ENCODE data around the gene PROSER2.

- TF ChIP-seq, protein P1, sequence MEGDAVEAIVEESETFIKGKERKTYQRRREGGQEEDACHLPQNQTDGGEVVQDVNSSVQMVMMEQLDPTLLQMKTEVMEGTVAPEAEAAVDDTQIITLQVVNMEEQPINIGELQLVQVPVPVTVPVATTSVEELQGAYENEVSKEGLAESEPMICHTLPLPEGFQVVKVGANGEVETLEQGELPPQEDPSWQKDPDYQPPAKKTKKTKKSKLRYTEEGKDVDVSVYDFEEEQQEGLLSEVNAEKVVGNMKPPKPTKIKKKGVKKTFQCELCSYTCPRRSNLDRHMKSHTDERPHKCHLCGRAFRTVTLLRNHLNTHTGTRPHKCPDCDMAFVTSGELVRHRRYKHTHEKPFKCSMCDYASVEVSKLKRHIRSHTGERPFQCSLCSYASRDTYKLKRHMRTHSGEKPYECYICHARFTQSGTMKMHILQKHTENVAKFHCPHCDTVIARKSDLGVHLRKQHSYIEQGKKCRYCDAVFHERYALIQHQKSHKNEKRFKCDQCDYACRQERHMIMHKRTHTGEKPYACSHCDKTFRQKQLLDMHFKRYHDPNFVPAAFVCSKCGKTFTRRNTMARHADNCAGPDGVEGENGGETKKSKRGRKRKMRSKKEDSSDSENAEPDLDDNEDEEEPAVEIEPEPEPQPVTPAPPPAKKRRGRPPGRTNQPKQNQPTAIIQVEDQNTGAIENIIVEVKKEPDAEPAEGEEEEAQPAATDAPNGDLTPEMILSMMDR (IDR thresholded peaks at IDR 0.05): no peak
- no peak for TF ChIP-seq EP300 (IDR thresholded peaks at IDR 0.05)
Measured at GRCh38 chr10:11776080-11776479, 47.1 kb upstream of the PROSER2 start.

All from ovary (tissue), 3 donors.